ENCODE data around the gene MAGI3.

DNA sequence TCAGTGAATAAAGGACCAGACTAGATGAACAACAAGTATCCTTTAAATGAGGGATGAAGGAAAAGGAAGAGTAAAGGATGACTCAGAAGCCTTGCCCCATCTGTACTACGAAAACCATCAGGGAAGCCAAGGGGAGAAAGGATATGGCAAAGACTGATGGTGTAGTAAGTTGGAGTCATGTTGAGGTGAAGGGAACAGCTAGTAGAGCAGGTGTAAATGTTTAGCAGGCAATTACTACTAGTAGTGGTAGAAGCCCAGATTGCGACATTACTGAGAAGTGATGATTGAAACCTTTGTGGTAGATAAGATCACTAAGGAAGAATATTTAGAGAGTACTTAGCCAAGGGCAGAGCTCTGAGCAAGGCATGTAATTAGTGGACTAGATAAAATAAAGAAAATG, 285.0 kb downstream of the MAGI3 start:
- TF ChIP-seq CTCF (IDR thresholded peaks at IDR 0.05) (no peak), POLR2A (IDR thresholded peaks at IDR 0.05) (no peak)

All from stomach (tissue), 4 donors.